Progenitor cell of endocrine pancreas (in vitro differentiated cells): ENCODE measurements around the gene CDC42EP4. TPM values are rescaled to one million over a fixed set of nuclear protein-coding genes. Genes with fewer than 3 reads are reported as not detected.

Source experiments
- DNase-seq: peaks from one replicate; pipeline ENCODE4 v3.0.0; 2021; ENCODE audit warnings: low spot score; ENCODE audit not compliant: unreplicated experiment
- H3K27ac Mint-ChIP-seq: 2 replicates; pipeline ENCODE4 v1.8.0; 2021; ENCODE audit warnings: mild to moderate bottlenecking, moderate library complexity, mixed read lengths
- H3K27me3 Mint-ChIP-seq: 2 replicates; pipeline ENCODE4 v1.8.0; 2021; ENCODE audit warnings: mixed read lengths
- H3K36me3 Mint-ChIP-seq: 2 replicates; pipeline ENCODE4 v1.8.0; 2022; ENCODE audit warnings: mixed read lengths; ENCODE audit not compliant: insufficient read depth
- H3K4me1 Mint-ChIP-seq: 2 replicates; pipeline ENCODE4 v1.8.0; 2021; ENCODE audit warnings: low read depth, mixed read lengths
- H3K4me3 Mint-ChIP-seq: 2 replicates; pipeline ENCODE4 v1.8.0; 2021; ENCODE audit warnings: low read depth, mild to moderate bottlenecking, moderate library complexity, mixed read lengths
- H3K9me3 Mint-ChIP-seq: 2 replicates; pipeline ENCODE4 v1.8.0; 2021; ENCODE audit warnings: low read depth, mixed read lengths
- CTCF ChIP-seq: fragments of 200-600 bp; sonication (generic); IDR thresholded peaks from one replicate; pipeline ENCODE4 v1.5.0; 2021; ENCODE audit warnings: antibody characterized with exemption, mild to moderate bottlenecking; ENCODE audit not compliant: unreplicated experiment
- long read RNA-seq: library from polyadenylated mRNA; unstranded; transcript quantifications from one replicate; pipeline ENCODE4 v2.0.0, GENCODE V29; 2020
- total RNA-seq: library from RNA; stranded (reverse); gene quantifications from 2 replicates; pipeline ENCODE4 v1.2.1, GENCODE V29; 2021

Gene CDC42EP4, protein sequence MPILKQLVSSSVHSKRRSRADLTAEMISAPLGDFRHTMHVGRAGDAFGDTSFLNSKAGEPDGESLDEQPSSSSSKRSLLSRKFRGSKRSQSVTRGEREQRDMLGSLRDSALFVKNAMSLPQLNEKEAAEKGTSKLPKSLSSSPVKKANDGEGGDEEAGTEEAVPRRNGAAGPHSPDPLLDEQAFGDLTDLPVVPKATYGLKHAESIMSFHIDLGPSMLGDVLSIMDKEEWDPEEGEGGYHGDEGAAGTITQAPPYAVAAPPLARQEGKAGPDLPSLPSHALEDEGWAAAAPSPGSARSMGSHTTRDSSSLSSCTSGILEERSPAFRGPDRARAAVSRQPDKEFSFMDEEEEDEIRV
- total RNA-seq, result 66.0 and 77.9 TPM in 2 replicates
- long read RNA-seq, transcript CDC42EP4-201 (2 exons, 3,272 nt), result major isoform, 5 of 13 reads
- long read RNA-seq, partial matches to known transcripts, result 0 of 13 reads
- long read RNA-seq, other reads (novel, unspliced or antisense), result 5 of 13 reads

DNA sequence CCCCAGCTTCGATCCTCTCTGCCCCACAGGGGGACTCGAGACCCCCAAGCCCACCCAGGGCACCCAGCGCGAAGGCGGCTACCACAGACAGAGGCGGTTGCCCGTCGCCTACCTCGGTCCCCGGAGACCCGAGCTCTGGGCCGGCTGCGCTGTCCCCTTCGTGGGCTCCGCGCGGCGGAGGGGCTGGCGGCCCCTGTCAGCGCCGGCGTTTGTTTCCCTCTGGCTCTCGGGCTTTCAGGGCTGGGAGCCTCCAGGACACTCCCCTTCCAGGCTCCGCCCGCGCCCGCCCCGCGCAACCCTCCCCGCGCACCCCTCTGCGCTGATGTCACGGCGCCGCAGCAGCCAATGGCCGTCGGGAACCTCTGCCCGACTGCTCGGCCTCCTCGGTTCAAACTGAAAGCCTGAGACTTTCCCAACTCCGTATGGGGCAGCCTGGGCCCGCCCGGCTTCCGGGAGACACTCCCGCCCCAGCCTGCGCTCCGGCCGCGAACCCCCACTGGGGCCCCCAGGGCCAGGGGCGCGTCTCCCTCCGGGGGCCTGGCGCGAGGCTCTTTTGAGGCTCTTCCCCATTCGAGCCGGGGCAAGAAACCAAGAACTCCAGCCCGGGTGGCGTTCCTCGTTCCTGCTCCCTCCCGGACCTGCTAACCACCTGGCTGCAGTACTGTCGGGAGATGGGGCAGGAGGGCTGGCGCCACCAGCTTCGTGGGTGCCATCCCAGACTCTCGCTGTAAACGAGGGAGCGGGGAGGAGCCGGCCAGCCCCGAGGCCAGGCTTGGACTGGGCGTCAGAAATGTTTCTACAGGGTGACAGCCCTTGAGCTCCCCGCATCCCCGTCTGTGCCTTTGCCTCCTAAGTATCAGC lies at the start of gene CDC42EP4:
Gene CDC42EP4, minus strand, starts transcription at position 221 of the 861 bp plus-strand sequence. CDS start 25,501 bp downstream, outside the sequence.
- Mint-ChIP-seq H3K9me3 (no peaks in the 10 kb centered on the region), H3K4me3 (peak within 1 kb of the TSS; percentile 98), H3K36me3 (peaks cover 1% of the 10 kb centered on the region), H3K4me1 (peaks cover 22% of the 10 kb centered on the region), H3K27ac (peak within 1 kb of the TSS; percentile 96), H3K27me3 (peaks cover 9% of the 10 kb centered on the region)
- peak; percentile 90 for DNase-seq
- no peak for TF ChIP-seq CTCF

- Mint-ChIP-seq H3K36me3 (no peaks in the 10 kb centered on the region), H3K4me3 (no peak overlapping the region), H3K4me1 (peaks cover 33% of the 10 kb centered on the region), H3K27me3 (peaks cover 9% of the 10 kb centered on the region), H3K9me3 (no peaks in the 10 kb centered on the region), H3K27ac (peak overlapping the region; percentile 92)
- DNase-seq, result peak; percentile 63
- TF ChIP-seq CTCF, result peak; percentile 13
These were observed 49.4 kb upstream of the CDC42EP4 start for GRCh38 chr17:73360961-73361761.

DNA sequence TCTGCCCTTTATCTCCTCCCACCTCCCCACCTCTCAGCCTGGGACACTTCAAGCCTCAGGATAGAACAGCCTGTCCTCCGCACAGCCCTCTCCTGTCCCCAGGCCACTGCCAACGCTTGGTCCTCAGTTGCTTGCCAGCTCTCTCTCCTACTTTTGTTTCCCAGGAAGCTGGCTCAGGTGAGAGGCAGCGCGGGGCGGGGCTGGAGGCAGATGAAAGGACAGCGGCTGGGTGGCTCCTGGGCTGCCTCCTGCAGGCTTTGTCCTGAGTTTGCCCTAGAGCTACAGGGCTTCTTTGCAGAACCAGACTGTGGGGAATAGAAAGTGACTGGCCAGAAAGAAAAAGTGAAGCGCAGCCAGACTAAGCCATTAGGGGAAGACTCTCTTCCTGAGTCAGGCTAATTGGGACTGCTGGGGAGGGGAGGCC lies 48.2 kb upstream of the CDC42EP4 start:
- H3K4me3 Mint-ChIP-seq, result no peak overlapping the region
- peak; percentile 36 for DNase-seq

GRCh38 chr17:73359352-73359751 lies 47.6 kb upstream of the CDC42EP4 start:
- no peaks in the 10 kb centered on the region for H3K27me3 Mint-ChIP-seq
- H3K9me3 Mint-ChIP-seq, result no peaks in the 10 kb centered on the region
- TF ChIP-seq CTCF, result no peak
- DNase-seq, result no peak
- H3K36me3 Mint-ChIP-seq, result no peaks in the 10 kb centered on the region
- H3K4me3 Mint-ChIP-seq, result no peak overlapping the region
- peaks cover 31% of the 10 kb centered on the region for H3K4me1 Mint-ChIP-seq
- H3K27ac Mint-ChIP-seq, result no peak overlapping the region

More for the DNA sequence above, 48.2 kb upstream of the CDC42EP4 start:
- TF ChIP-seq CTCF, result peak; percentile 24
- Mint-ChIP-seq H3K4me1 (peaks cover 33% of the 10 kb centered on the region), H3K36me3 (no peaks in the 10 kb centered on the region), H3K27ac (peak overlapping the region; percentile 91), H3K9me3 (no peaks in the 10 kb centered on the region), H3K27me3 (peaks cover 2% of the 10 kb centered on the region)
